ENCODE measurements around the gene SMTN.
"Not testable (repeated sequence)": the region's sequence is repeated elsewhere in the genome, so short reads cannot be mapped to it uniquely, and the experiment has no call there.

Gene SMTN

DNA sequence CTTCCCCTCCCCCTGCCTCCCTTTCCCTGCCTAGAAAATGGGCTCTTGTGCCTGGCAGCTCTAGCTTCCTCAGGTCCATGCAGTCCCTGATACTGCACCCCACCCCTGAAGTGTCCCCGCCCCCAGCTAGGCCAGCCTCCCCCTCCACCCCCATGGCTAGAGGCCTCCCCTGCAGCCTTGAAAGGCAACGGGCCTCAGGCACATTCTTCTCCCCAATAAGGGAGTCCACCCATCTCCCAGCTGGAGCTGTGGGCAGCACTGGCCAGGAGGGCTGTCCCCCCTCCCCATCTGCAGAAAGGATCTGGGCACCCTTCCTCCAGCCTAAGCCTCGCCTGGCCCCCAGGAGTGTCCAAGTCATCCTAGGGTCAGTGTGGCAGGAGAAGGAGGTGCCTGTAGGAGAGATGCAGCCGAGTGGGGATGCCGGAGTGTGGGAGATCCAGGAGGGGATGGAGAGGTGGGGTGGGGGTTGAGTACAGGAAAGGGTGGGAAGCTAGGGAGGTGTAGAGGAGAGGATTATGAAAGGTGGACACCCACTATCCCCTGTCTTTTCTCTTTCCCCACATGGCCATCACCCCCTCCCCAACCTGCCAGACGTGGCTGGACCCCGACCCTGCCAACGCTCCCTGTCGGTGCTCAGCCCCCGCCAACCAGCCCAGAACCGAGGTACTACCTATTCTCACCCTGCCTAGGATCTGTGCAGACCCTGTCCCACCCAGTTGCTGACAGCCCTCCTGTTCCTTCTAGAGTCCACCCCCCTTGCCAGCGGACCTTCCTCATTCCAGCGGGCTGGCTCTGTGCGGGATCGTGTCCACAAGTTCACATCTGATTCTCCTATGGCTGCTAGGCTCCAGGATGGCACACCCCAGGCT is 9.3 kb downstream of the SMTN start:
- no peak for DNase-seq (ENCODE audit: low read depth)

- DNase-seq (ENCODE audit: low read depth), result no peak
Measured at GRCh38 chr22:31091106-31091975, 10.2 kb downstream of the SMTN start.

DNA sequence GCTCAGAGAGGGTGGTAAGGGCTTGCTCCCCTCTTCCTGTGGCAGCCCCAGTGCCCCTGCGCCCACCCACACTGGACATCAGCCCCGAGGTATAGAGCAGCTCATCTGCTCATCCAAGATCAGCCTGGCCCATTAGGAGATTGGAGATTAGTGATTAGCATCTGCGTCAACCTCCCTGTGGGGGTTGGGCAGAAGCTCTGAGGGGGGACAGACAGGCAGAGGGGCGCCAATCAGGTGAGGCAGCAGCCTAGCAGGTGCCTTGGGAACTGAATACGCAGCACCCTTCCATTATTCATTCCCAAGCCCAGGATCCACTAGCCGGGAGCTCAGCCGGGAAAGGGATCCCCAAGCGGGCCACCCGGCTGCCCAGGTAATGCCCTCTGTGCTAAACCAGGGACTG is 11.0 kb downstream of the SMTN start:
- DNase-seq (ENCODE audit: low read depth), result no peak

DNA sequence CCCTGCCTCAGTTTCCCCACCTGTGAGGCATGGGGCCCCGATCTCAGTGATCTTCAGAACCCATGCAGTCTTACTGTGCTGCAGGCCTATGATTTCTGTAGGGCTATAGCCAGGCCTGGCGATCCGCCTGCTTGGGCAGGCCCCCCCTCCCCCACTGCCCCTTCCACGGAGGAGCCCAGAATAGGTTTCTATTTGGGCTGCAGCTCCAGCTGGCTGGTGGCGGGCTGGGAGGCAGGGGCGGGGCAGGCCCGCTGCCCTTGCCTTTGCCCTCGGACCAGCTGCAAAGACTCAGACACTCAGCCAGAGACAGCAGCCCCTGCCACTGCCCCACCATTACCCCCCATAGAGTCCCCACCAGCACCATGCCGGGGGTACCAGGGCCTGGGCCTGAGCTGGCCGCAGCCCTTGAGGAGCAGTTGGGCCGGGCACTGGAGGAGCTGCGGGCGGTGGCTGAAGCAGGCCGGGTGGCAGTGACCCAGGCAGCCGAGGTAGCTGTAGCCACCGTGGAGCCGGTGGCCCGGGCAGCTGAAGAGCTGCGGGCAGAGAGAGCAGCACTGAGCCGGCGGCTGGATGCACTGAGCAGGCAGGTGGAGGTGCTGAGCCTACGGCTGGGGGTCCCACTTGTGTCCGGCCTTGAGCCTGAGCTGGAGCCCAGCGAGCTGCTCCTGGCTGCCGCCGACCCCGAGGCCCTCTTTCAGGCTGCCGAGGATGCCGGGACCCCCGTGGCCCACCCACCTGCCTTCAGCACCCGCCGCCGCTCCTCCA is 12.2 kb downstream of the SMTN start:
- no peak for DNase-seq (ENCODE audit: low read depth)

- no peak for DNase-seq (ENCODE audit: low read depth)
Measured at GRCh38 chr22:31094021-31094551, 13.0 kb downstream of the SMTN start.

- DNase-seq (ENCODE audit: low read depth), result no peak
Measured at GRCh38 chr22:31094741-31095140, 13.6 kb downstream of the SMTN start.

- no peak for DNase-seq (ENCODE audit: low read depth)
Measured at GRCh38 chr22:31095637-31096249, 14.6 kb downstream of the SMTN start.

GRCh38 chr22:31096657-31097279 is 15.7 kb downstream of the SMTN start:
- no peak for DNase-seq (ENCODE audit: low read depth)

GRCh38 chr22:31097539-31097938 is 16.4 kb downstream of the SMTN start:
- DNase-seq (ENCODE audit: low read depth), result not testable (repeated sequence)

DNA sequence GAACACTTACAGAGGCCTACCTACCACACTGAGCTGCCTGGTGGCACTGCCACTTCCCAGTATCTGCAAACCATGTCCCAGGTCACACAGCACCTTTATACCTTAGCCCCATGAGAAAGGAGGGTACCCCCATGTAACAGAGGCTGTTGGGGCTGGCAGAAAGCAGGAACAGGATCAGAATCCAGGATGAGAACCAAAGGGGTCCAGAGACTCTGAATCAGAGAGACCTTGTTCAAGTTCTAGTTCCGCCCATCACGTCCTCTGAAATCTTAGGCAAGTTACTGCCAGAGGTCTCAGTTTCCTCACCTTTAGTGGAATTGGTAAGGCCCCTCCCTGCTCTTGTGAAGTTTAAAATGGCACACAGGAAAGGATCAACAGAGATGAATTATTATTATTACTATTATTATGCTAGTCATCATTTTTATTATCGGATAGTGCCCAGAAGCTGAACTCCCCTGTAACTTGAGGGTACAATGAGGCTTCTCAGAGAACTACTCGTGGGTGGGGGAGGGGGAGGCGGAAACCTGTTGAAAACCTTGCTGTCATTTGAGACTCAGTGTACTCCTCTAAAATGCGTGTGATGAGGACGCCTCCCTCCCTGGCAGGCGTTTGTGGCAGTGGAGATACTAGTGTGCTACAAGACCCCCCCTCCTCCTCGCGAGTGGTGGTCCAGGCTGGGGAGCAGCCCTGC is 17.0 kb downstream of the SMTN start:
- DNase-seq (ENCODE audit: low read depth), result no peak

GRCh38 chr22:31098632-31099110 is 17.6 kb downstream of the SMTN start:
- DNase-seq (ENCODE audit: low read depth), result no peak

- no peak for DNase-seq (ENCODE audit: low read depth)
Measured at GRCh38 chr22:31099386-31099785, 18.3 kb downstream of the SMTN start.

DNA sequence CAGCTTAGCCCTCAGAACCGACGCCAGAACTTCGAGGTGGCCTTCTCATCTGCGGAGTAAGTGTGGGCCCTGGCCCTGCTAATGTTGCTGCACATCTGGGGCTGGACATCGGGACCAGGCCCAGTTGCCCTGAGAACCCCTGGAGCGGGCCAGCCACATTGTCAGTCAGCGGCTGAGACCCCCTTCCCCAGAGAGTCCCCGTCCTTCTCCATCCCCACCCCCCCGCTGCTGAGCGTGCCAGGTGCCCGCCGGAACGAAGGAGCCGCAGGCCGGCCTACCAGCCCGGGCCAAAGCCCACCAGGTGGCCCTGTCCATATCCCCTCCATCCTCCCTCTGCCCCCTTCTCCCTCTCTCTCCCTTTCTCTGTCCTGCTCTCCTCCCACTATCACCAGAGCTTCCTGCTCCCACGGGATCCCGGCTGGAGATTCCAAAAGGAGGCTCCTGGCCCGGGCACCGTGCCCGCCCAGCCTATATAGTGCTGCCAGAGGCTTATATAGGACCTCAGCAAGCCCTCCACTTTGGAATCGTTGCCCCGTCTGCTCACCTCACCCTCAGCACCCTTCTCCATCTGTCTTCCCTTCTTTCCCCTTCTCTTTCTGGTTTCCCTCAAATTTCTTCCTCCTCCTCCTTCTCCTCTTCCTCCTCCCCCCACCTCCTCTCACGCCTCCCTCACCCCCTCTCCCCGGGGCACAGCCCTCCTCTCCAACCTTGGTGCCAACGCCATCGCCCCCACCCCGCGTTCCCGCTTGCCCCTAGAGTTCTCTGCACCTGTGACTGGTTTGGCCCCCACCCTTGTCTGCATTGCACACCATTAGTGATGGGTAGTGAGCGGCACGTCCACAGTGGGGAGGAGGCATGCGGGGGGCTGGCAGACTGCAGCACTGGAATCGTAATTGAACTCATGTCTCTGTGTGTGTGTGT is 19.0 kb downstream of the SMTN start:
- no peak for DNase-seq (ENCODE audit: low read depth)

- DNase-seq (ENCODE audit: low read depth), result no peak
Measured at GRCh38 chr22:31100762-31101525, 19.8 kb downstream of the SMTN start.

DNA sequence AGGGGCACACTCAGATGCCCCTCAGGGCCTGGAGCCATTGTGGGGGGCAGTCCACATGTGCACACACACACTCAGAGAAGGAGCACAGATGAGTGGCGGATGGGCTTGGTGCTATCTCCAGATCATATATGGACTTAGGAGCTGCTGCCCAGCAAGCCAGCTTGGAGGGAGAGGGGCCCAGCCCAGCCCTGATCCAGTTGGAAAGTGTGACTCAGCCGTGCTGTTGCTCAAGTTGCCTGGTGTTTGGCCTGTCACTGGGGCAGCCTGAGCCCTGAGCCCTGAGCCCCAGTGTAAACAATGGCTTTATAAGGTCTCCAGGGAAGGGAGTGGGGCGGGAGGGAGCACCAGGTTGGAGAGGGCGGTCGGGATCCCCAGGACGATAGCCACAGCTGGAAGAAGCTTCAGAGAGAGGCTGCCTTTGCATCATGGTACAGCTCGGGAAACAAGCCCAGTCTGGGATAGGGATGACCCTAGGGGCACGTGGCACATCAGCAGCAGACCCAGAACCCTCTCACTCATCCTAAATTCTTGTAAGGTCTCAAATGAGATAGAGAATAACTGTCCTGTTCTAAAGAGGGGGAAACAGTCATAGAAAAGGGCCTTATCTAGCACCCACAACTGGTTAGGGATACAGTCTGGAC is 21.4 kb downstream of the SMTN start:
- no peak for DNase-seq (ENCODE audit: low read depth)

DNA sequence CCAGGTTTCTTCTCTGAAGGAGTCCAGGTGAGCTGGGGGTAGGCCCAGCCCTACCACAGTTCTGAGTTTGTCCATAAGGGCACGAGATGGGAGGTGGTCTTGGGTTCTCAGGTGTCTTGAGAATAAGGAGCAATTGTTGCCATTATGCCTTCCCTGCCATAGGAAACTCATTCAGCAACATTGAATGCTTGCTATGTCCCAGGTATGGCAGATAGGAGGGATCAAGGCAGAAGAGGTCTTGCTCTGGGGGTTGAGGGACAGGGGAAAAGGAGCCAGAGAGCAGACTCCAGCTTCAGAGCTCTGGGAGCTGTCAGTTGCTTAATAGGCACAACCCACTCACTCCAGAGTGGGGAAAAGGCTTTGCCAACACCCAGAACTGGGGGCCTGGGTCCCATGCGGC is 22.0 kb downstream of the SMTN start:
- DNase-seq (ENCODE audit: low read depth), result no peak

DNA sequence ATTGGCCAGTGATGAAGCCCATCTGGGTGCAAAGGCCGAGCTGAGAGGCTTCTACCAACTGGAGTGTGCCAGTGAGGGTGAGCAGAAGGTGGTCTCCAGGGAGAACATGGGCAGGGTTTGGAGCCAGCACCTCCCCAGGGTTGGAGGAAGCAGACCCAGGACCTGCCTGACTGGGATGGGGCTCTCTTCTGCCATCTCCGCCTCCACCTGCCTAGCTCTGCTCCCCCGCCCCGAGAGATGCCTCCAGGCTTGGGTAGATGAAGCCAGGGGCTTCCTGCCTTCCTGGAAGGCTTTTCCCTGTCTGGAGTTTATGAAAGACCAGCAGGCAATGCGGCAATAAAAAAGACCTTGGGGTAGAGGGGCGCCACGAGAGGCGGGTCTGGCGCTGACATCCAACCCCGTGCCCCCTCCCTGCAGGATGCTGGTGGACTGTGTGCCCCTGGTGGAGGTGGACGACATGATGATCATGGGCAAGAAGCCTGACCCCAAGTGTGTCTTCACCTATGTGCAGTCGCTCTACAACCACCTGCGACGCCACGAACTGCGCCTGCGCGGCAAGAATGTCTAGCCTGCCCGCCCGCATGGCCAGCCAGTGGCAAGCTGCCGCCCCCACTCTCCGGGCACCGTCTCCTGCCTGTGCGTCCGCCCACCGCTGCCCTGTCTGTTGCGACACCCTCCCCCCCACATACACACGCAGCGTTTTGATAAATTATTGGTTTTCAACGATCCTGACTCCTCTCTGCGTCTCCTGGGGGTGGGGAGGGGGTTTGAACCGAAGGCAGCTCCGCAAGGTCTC is 23.0 kb downstream of the SMTN start:
- DNase-seq (ENCODE audit: low read depth), result no peak
